Tibial nerve (tissue), 4 donors: ENCODE results near the gene ASB13.
"Not testable (repeated sequence)": the region's sequence is repeated elsewhere in the genome, so short reads cannot be mapped to it uniquely, and the experiment has no call there.

Experiments used
- EP300 ChIP-seq, 2 donors: sonication (generic); formaldehyde crosslinking; IDR thresholded peaks; one replicate each; pipeline ENCODE4 v1.6.1; 2017; ENCODE audit warnings: antibody characterized with exemption in 2 of 2, mild to moderate bottlenecking in 1 of 2
- POLR2A ChIP-seq, 2 donors: fragments of 450-650 bp; IDR thresholded peaks; one replicate each; pipeline ENCODE4 v1.6.1; 2017; ENCODE audit warnings: antibody characterized with exemption in 2 of 2, mild to moderate bottlenecking in 2 of 2, moderate library complexity in 2 of 2
- TF ChIP-seq, protein P1 (sequence below), 5 experiments: fragments of 200-600 bp in 3 of 5; fragments of 450-650 bp in 2 of 5; sonication (generic) in 3 of 5; IDR thresholded peaks; one replicate each; pipeline ENCODE4 v1.5.1; 2016 to 2019; ENCODE audit warnings: antibody characterized with exemption in 5 of 5, mild to moderate bottlenecking in 3 of 5, moderate library complexity in 2 of 5

DNA sequence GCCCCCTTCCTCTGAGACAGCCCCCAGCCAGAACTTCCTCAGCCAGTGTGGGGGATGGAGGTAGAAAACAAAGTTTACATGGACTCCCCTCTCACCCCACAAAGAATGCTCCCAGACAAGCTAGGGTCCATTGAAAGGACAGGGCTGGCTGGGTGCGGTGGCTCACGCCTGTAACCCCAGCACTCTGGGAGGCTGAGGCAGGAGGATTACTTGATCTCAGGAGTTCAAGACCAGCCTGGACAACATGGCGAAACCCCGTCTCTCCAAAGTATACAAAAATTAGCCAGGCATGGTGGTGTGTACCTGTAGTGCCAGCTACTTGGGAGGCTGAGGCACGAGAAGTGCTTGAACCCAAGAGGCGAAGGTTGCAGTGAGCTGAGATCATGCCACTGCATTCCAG is 45.0 kb downstream of the ASB13 start:
- TF ChIP-seq, protein P1, sequence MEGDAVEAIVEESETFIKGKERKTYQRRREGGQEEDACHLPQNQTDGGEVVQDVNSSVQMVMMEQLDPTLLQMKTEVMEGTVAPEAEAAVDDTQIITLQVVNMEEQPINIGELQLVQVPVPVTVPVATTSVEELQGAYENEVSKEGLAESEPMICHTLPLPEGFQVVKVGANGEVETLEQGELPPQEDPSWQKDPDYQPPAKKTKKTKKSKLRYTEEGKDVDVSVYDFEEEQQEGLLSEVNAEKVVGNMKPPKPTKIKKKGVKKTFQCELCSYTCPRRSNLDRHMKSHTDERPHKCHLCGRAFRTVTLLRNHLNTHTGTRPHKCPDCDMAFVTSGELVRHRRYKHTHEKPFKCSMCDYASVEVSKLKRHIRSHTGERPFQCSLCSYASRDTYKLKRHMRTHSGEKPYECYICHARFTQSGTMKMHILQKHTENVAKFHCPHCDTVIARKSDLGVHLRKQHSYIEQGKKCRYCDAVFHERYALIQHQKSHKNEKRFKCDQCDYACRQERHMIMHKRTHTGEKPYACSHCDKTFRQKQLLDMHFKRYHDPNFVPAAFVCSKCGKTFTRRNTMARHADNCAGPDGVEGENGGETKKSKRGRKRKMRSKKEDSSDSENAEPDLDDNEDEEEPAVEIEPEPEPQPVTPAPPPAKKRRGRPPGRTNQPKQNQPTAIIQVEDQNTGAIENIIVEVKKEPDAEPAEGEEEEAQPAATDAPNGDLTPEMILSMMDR (IDR thresholded peaks at IDR 0.05), result not testable (repeated sequence)
- TF ChIP-seq POLR2A, EP300 (IDR thresholded peaks at IDR 0.05): not testable (repeated sequence)
